ENCODE data around the gene CEBPE.

The CEBPE gene

DNA sequence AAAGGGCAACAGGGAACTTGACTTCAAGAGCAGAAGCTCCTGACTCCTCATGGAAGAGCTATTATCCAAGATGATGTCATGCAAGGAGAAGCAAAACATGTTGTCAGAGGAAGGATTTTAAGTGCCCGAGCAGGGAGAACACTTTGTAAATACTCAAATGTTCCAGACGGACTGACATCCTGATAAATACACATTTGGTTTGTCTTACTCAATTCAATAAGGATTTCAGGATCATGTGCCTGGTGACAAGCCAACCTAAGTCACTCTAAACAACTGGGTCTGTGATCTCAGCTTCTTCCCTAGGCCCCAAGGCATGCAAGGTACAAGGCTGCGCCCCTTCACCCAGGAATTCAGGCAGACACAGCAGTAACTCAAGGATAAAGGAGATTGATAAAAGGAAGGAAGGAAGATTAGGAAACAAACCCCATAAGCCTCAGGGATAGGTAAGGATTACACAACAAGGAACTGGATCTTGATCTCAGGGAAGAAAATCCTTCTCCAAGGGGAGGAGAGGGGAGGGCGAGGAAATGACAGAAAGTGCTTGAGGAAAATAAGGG lies 26.8 kb upstream of the CEBPE start:
- DNase-seq (ENCODE audit: low read depth in 2 of 3, low spot score in 1 of 3) = no peak

DNA sequence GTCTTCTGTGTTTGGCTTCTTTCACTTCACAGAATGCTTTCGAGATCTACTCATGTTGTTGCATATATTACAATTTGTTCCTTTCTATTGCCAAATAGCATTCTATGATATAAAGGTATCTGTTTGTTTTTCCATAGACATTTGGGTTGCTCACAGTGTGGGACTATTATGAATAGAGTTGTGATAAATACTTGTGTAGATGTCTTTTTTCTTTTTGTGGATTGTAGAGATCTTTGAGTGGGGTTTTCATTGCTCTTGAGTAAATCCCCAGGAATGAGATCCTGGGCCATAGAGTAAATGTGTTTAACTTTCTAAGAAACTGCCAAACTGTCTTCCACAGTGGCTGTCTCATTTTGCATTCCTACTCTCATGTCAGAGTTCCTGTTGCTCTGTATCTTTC lies 24.9 kb upstream of the CEBPE start:
- no peak for DNase-seq (ENCODE audit: low read depth in 2 of 3, low spot score in 1 of 3)

DNA sequence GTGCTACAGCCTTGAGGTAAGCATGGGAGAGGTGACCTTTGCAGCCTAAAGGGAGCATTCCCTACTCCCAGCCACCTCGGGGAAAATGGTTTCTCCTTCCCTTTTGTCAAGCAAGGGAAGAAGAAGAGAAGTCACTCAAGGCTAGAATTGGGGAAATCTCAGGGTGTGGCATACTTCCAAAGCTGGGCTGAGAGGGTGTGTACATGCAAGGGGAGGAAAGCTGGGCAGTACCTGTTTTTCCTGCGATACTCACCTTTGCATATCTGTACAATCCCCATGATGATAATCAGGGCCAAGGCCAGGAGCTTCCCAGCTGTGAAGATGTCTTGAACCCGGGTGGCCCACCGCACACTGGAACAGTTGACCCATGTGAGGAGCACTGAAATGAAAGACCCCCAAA lies 23.8 kb upstream of the CEBPE start:
- no peak for DNase-seq (ENCODE audit: low read depth in 2 of 3, low spot score in 1 of 3)

DNA sequence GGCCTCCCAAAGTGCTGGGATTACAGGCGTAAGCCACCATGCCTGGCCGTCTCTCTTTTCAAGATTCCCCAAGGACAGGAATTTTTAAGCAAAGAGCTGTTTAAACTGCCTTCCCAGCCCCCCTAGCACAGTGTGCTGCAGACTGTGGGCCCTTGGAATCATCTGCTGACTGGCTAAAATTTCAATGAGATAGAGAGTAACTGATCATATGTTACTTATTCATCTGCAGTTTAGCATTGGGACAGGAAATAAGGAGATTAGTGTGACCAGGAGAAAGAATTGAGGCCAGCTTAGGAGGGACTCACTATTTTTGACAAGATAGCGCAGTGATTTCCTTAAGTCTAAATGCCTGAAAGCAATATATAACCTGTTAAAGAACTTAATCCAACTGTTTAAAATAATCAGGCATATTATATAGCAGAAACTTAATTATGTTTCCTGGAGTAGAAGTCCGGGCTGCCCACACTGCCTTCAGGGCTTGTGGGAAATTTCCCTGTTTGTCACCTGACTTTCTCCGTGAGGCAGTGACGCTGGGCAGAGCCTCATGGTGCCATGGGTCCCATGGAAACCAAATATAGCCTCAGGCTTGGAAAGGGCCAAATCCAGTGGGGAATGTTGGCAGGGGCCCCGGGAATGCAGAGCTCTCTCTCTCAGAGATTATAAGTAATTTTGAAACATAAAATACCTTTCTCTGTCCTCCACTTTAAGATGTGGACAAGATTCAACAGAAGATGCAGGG lies 22.8 kb upstream of the CEBPE start:
- no peak for DNase-seq (ENCODE audit: low read depth in 2 of 3, low spot score in 1 of 3)

DNA sequence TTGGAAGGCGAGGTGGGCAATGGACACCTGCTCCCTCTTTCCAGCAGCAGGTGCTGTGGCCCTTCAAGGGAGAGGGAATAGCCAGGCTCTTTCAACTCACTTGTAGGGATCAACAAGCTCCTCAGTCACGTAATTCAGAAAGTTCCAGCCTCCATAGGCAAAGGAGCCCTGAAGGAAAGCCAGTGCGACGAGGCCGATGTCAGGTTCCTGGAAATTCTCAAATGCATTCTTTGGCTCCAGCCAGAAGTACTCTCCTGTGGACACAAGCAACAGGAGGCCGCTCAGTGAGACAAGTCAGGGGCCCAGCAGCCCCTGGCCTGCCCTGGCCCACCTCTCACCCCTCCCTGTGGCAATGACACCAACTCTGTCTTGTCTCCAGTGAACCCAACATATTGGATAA lies 21.3 kb upstream of the CEBPE start:
- no peak for DNase-seq (ENCODE audit: low read depth in 2 of 3, low spot score in 1 of 3)

DNA sequence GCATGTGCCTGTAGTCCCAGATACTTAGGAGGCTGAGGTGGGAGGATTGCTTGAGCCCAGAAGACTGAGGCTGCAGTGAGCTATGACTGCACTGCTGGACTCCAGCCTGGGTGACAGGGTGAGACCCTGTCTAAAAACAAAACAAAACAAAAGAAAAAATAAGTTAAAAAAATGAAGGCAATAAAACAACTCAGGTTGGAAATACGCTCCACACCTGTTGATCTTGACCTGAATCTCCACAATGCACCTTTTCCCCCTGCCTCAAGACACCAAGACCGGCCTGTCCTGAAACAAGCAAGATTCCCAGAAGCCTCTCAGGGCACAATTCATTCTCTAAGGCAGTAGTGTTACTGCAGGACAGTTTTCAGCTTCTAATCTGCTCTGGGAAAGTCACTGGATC lies 20.8 kb upstream of the CEBPE start:
- no peak for DNase-seq (ENCODE audit: low read depth in 2 of 3, low spot score in 1 of 3)

DNA sequence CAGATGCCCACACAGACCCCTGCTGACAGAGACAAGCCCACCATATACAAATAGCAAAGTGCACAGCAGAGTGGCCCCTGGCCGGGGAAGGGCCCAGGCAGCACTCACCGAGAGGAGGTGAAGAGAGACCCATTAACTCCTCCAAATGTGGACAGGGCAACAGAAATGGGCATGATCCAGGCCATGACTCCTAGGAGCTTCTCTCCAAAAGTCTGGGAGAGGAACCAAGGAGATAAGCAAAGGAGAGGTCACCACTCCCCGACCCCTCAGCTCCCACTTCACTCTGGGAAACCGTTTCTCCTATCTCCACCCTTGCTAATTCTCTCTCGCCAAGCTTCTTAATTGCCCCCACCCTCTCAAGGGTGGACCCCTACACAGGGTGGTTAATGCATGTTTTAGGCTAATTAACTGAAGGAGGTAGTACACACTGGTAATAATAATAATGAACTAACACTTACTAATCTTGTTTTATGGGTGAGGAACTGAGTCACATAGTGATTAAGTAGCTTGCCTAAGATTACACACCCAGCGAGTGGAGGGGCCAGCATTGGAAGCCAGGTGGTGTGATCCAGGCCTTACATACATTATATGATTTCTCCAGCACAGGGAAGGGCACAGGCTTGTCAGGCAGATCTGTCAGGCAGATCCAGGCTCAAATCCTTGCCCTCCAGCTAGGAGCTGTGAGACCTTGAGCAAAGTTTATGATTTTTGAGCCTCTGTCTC lies 18.9 kb upstream of the CEBPE start:
- no peak for DNase-seq (ENCODE audit: low read depth in 2 of 3, low spot score in 1 of 3)

DNA sequence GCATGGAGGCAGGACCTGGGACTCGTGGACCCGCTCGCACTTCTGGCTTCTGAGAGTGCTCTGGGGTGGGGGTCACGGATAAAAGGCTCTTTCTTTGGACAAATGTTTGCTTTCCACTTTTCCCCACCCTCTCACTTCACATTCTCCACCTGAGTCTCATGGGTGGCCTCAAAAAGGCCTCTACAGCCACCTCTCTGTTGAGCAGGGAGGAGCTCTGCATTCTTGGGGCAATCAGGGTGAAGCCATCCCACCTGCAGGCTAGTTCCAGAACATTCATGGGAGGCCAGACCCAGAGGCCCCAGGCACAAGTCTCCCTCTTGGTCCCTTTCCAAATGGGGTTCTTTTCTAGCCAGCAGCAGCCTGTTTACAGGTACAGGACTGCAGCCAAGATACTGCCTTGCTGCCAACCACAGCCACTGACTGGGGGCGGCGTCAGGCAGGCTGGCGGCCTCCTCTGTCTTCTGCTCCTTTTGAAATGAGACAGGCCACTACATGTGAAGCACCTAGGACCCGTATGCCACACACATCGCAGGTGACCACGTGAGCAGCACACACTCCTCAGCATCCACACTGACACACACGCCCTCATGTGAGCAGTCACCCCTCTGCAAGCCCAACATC lies 18.2 kb upstream of the CEBPE start:
- no peak for DNase-seq (ENCODE audit: low read depth in 2 of 3, low spot score in 1 of 3)

DNA sequence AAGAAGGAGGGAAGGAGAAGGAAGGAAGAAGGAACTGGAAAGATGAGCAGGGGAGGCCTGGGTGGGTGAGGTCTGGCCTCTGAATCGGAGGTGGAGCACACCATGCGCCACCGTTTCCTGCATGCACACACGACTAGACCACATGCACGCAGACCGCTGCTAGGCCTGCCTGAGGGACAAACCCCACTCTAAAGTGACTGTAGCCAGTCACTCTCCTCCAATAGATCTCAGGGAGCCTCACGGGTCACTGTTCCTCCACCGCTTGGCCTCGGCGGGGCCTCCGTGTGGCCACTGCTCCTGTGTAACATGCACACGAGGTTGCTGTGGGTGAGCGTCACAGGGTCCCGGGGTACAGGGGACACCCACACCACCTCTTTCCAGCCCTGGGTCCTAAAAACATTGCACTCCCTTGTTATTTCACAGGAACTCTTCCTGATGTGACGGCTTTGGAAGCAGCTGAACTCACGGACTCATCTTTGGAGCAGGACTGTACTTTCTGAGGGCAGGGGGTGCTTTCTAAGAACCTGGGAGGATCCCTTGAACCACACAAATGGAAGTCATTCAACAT lies 17.6 kb upstream of the CEBPE start:
- no peak for DNase-seq (ENCODE audit: low read depth in 2 of 3, low spot score in 1 of 3)

DNA sequence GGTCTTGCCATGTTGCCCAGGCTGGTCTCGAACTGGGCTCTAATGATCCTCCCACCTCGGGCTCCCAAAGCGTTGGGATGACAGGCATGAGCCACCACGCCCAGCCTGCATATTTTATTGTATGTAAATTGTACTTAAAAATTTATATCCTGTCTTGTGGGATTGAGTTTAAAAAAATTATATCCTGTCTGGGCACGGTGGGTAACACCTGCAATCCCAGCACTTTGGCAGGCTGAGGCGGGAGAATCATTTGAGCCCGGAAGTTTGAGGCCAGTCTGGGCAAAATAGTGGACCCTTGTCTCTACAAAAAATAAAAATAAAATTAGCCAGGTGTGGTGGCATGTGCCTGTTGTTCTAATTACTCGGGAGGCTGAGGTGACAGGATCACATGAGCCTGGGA lies 13.9 kb upstream of the CEBPE start:
- no peak for DNase-seq (ENCODE audit: low read depth in 2 of 3, low spot score in 1 of 3)

DNA sequence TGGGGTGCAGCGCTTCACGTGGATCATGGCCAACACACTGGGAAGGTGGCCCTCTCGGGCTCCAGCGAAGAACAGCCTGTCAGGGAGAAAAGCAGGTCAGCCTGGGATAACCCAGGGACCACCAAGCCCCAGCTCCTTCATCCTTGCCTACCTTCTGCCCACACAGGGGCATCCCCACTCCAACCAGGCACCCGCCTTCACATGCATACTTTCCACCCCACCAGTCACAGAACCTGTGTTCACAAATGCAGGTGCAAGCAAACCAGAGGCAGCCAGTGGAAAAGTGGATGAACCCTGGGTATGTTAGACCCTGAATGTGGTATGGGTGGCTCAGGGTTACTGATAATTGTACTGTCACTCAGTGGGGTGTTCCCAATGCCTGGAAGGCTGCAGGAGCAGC lies 12.4 kb upstream of the CEBPE start:
- no peak for DNase-seq (ENCODE audit: low read depth in 2 of 3, low spot score in 1 of 3)

DNA sequence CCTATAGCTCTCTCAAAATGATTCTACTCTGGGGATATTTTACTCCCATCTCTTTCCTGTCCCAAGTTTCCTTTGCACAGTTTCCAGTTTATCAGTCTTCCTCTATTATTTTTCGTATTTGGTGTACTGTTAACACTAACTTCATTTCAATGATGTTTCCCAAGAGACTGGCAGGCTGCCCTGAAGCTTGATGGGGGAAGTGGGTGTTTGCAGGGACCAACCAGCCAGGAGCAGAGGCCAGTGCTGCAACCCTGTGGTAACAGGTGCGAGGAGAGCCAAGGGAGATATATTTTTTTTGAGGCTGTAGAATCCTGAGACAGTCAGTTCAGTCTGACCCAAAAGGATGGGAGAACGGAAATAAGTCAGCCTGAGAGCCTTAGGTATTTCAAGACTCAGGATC lies 11.8 kb upstream of the CEBPE start:
- DNase-seq (ENCODE audit: low read depth in 2 of 3, low spot score in 1 of 3) = no peak

DNA sequence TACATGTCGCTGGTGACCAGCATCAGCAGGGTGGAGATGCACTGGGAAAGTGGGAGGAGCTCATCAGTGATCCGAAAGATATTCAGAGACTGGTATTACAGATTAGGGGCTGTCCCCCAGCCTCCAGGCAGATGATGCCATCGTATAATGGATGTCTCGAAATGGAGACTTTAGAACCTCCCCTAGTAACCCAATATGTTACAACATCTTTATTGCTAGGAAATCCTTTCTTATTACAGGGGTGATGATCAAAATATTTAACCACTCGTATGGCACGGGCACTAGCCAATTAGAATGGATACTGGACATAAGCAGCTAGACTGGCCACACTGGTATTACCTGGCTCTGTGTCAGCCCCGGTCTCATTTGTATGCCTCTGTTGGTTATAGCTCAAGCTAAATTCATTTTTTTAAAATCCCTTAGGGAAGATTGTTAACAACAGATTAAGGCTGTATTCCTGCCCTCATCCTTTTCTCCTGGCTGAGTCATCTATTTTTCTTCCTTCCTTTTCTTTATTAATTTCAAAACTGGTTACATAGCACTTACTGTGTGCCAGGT lies 10.8 kb upstream of the CEBPE start:
- DNase-seq (ENCODE audit: low read depth in 2 of 3, low spot score in 1 of 3) = no peak

DNA sequence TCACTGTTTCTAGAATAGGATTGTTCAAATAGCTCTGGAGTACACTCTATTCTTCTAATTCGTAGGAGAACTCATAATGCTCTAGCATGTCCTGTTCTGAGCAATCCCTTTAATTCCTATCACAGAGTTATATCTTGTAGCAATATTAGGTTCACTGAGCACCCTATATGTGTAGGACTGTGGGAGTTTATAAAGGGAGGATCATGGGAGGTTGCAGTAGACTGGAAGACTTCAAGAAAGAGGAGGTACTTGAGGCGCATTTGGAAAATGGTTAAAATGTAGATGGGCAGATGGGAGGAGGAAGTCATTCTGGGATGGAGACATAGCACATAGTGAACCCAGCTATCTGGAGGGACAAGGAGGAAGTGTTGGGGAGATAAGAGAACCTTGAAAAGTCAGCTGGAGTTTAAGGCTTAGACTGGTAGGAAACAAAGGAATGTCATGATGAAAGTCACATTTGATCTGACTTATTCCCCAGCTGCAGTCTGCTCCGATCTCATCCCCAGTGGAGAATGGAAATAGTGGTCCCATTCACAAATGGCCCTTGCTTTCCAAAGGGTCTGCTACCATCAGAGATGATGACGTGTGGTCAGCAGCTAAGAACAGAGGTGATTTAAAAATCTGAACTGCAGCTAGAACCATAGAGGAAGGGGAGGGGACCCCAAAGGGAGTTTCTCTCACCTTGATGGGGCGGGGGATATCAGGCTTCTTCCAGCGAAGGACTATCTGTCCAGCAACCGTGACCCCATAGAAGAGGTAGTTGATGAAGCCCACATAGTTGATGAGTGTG lies 10.1 kb upstream of the CEBPE start:
- no peak for DNase-seq (ENCODE audit: low read depth in 2 of 3, low spot score in 1 of 3)

DNA sequence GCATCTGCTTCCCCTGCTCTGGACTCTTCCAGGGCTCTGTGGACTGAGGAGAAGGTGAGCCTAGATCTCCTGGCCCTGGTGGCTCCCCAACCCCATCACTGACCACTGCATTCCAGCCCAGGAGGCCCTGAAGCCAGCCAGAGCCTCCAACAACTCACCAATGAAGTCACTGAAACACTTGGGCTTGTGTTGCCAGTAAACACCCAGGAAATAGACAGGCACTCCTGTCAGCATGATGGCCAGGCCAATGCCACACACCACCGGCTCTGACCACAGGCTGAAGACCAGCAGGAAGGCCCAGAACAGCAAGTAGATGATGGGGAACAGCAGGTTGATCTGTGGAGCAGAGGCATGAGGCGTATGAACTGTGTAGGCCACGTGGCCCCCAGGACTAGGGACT lies 8.8 kb upstream of the CEBPE start:
- no peak for DNase-seq (ENCODE audit: low read depth in 2 of 3, low spot score in 1 of 3)

DNA sequence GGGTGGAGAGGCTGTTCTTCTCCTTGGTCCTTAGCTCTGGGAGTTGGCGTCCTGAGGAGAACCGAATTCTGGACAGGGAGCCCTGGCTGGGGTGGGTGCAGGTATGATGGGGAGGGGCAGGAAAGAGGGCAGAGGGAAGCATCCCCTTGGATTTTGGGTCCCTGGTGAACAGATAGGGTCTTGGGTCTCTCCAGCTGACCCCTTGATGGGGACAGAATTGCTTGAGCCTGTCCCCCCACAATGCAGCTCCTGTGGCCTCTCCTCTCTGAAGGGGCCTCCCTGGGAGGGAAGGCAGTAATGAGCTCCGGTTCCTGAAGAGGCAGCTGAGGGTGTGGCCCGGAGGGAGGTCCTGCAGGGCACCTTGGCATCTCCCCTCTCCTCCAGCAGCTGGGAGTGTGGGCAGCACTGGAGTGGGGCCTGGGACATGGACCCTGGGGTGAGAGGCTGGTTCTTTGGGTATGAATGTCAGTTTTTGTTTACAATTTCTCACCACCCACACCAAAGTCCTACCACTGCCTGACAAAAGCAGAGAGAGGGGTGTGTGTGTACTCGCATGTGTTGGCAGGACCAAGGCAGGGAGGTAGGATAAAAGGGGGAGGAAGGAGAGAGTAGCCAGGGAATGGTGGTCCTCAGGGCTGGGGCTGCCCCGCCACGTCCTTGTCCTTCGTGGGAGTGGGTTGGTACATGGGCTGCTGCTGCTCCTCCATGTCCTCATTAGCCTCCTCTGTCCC lies 7.7 kb upstream of the CEBPE start:
- no peak for DNase-seq (ENCODE audit: low read depth in 2 of 3, low spot score in 1 of 3)

DNA sequence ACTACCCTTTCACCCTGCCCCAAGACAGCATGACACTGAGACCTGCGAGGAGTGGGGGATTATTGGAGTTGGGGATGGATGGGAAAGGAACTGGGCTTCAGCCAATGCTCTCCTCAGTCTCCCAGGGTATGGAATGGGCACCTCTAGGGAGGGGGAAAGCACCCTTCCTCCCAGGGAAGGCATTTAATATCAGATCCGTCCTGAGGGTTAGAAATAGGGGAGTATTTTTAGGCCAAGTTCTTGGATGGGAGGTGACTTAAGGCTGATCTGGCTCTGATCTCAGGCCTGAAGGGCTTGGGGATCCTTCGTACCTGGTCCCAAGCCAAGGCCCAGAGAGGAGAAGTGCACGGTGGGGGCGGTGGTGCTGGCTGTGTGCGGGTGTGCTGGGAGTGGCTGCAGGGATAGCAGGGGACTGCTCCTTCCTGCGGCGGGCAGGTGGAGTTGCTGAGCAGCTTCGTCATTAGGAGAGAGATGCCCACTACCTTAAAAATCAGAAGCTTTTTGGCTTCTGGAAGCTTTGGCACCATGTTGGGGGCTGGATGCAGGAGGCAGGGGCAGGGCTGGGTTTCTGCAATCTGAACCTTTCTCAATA lies 7.0 kb upstream of the CEBPE start:
- DNase-seq (ENCODE audit: low read depth in 2 of 3, low spot score in 1 of 3) = no peak

DNA sequence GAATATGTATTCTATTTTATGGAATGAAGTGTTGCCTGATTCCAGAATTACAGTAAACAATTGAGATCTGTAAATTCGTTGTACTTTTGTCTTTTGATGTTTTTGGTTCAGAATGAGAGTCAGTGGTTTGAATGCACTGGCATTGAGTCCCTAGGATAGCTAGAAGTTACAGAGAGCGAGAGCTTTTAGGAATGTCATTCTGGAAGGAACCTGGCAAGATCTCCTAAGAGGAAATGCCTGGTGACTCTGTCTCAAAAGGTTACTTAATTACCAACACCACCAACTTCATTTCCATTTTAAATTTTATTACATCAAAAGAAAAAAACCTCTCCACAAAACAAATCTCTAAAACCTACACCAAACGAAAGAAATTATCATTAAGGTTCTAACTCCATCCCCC lies 6.0 kb upstream of the CEBPE start:
- DNase-seq (ENCODE audit: low read depth in 2 of 3, low spot score in 1 of 3) = no peak

DNA sequence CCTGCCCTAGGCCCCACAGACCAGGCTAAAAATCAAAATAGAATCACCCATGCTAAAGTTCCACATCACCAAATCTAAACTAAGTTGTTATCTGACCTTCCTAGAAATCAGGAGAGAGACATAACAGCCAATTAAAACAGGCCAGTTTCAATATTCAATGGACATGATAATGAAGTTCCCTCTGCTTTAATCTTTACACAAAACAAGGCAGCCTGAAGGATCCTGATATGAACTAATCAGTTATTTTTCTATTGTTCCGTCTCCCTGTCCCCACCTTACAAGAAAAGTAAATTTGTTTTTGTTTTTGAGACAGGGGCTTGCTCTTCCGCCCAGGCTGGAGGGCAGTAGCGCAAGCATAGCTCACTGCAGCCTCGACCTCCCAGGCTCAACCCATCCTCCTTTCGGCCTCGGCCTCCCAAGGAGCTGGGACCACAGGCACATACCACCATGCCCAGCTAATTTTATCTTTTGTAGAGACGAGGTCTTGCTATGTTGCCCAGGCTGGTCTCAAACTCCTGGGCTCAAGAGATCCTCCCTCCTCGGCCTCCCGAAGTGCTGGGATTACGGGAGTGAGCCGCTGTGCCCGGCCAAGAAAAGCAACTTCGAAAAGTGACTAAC lies 5.4 kb upstream of the CEBPE start:
- no peak for DNase-seq (ENCODE audit: low read depth in 2 of 3, low spot score in 1 of 3)

Measured in stimulated activated CD4-positive, alpha-beta T cell treated with anti-CD3 and anti-CD28 coated beads, Interleukin-12 subunit alpha, Interleukin-12 subunit beta, amount 100 ng/mL, for 48 hours (primary cell).